Activated CD4-positive, alpha-beta T cell treated with anti-CD3 and anti-CD28 coated beads for 36 hours (primary cell): Measurements from ENCODE around the gene SPTBN5. TPM values are rescaled to one million over a fixed set of nuclear protein-coding genes. Genes with fewer than 3 reads are reported as not detected.

Experiments used
- ATAC-seq: fragments of 200-7000 bp; cut with Tn5 transposase; one replicate; pipeline ENCODE4 v1.10.0; 2021; ENCODE audit warnings: mild to moderate bottlenecking, moderate library complexity
- CTCF ChIA-PET: fragments of 350-600 bp; sonication (Branson Sonifier 250); formaldehyde crosslinking; loops from one replicate; lab custom pipeline; 2021; ENCODE audit warnings: antibody characterized with exemption; lab: Charles Lee
- POLR2A ChIA-PET: fragments of 350-600 bp; sonication (Branson Sonifier 250); formaldehyde crosslinking; loops from one replicate; lab custom pipeline; 2021; ENCODE audit warnings: antibody characterized with exemption, inconsistent platforms; lab: Charles Lee
- DNase-seq: peaks from one replicate; pipeline ENCODE4 v3.0.0-alpha.2; 2020
- H3K27ac Mint-ChIP-seq: one replicate; pipeline ENCODE4 v1.8.0; 2021; ENCODE audit warnings: mixed read lengths
- H3K27me3 Mint-ChIP-seq: one replicate; pipeline ENCODE4 v1.8.0; 2021; ENCODE audit warnings: mixed read lengths
- H3K36me3 Mint-ChIP-seq: one replicate; pipeline ENCODE4 v1.8.0; 2021; ENCODE audit warnings: low read depth, mixed read lengths
- H3K4me1 Mint-ChIP-seq: one replicate; pipeline ENCODE4 v1.8.0; 2021; ENCODE audit warnings: mixed read lengths
- H3K4me3 Mint-ChIP-seq: one replicate; pipeline ENCODE4 v1.8.0; 2021; ENCODE audit warnings: mild to moderate bottlenecking, moderate library complexity, mixed read lengths
- H3K9me3 Mint-ChIP-seq: one replicate; pipeline ENCODE4 v1.8.0; 2021; ENCODE audit warnings: low read depth, mixed read lengths
- intact Hi-C, 2 experiments: fragments of 100-400 bp; cut with DNase I in 1 of 2; cut with micrococcal nuclease in 1 of 2; formaldehyde crosslinking; loops; one replicate each; pipeline versions ENCODE4 v1.14.2 to v1.15.1; 2022 to 2024; cut with DNase I, micrococcal nuclease
- total RNA-seq, 2 experiments: library from RNA; stranded (reverse); gene quantifications; one replicate each; pipeline ENCODE4 v1.2.3, GENCODE V29; 2021

The SPTBN5 gene
- total RNA-seq, 2 experiments from 2014 or later: 0.46 to 0.51 TPM

- ChIA-PET POLR2A (interaction anchor here (0.5 to 4.6 kb wide), 2 partner anchors 36 to 72 kb away, joined by 6 to 68 read pairs; partner anchors contain the start of gene EHD4), CTCF (interaction anchor here (0.7 to 5.0 kb wide), 4 partner anchors 12 to 38 kb away, joined by 4 to 43 read pairs (median 10); partner anchors contain the start of gene EHD4)
- no peaks in the 10 kb centered on the region for H3K27me3 Mint-ChIP-seq
- ATAC-seq (peak; percentile 65), DNase-seq (peak; percentile 84)
- H3K36me3 Mint-ChIP-seq: peaks cover 20% of the 10 kb centered on the region
- H3K27ac Mint-ChIP-seq: peak overlapping the region; percentile 100
- intact Hi-C loops: loop anchor here in 1 of 2 experiments (5.0 kb wide), 1 partner anchor 243 kb away; no protein-coding TSS in a partner anchor
- H3K4me1 Mint-ChIP-seq: peaks cover 66% of the 10 kb centered on the region
- H3K9me3 Mint-ChIP-seq: no peaks in the 10 kb centered on the region
- peak overlapping the region; percentile 59 for H3K4me3 Mint-ChIP-seq
Measured at GRCh38 chr15:41934843-41935242, 41.0 kb upstream of the SPTBN5 start.

- ChIA-PET POLR2A (interaction anchor here (0.6 kb wide), 1 partner anchor 1574 kb away, joined by 4 read pairs; no protein-coding TSS in a partner anchor), CTCF (interaction anchor here (0.7 to 5.0 kb wide), 5 partner anchors 18 to 1109 kb away, joined by 3 to 43 read pairs (median 3); partner anchors contain the start of gene MAPKBP1)
- Mint-ChIP-seq H3K27ac (peak overlapping the region; percentile 100), H3K4me1 (peaks cover 74% of the 10 kb centered on the region), H3K9me3 (no peaks in the 10 kb centered on the region), H3K4me3 (no peak overlapping the region), H3K36me3 (peaks cover 22% of the 10 kb centered on the region), H3K27me3 (no peaks in the 10 kb centered on the region)
- ATAC-seq (no peak), DNase-seq (peak; percentile 33)
- intact Hi-C loops: no loop called here
Measured at GRCh38 chr15:41933771-41934170, 39.9 kb upstream of the SPTBN5 start.

- no peaks in the 10 kb centered on the region for H3K9me3 Mint-ChIP-seq
- no peak overlapping the region for H3K4me3 Mint-ChIP-seq
- H3K27me3 Mint-ChIP-seq: no peaks in the 10 kb centered on the region
- ChIA-PET POLR2A (interaction anchor here (0.6 kb wide), 1 partner anchor 1574 kb away, joined by 4 read pairs; no protein-coding TSS in a partner anchor), CTCF (interaction anchor here (0.7 to 2.8 kb wide), 5 partner anchors 17 to 1109 kb away, joined by 3 to 14 read pairs (median 3); partner anchors contain the start of gene MAPKBP1)
- intact Hi-C loops: no loop called here
- peaks cover 21% of the 10 kb centered on the region for H3K36me3 Mint-ChIP-seq
- peaks cover 69% of the 10 kb centered on the region for H3K4me1 Mint-ChIP-seq
- peak overlapping the region; percentile 100 for H3K27ac Mint-ChIP-seq
- ATAC-seq: no peak
- no peak for DNase-seq
Measured at GRCh38 chr15:41933326-41933725, 39.5 kb upstream of the SPTBN5 start.

GRCh38 chr15:41932511-41933289 is 38.8 kb upstream of the SPTBN5 start:
- H3K9me3 Mint-ChIP-seq: no peaks in the 10 kb centered on the region
- DNase-seq: no peak
- H3K27me3 Mint-ChIP-seq: no peaks in the 10 kb centered on the region
- H3K36me3 Mint-ChIP-seq: peaks cover 21% of the 10 kb centered on the region
- H3K4me3 Mint-ChIP-seq: no peak overlapping the region
- intact Hi-C loops: no loop called here
- peak overlapping the region; percentile 100 for H3K27ac Mint-ChIP-seq
- CTCF ChIA-PET: interaction anchor here (0.7 kb wide), 2 partner anchors 160 to 261 kb away, joined by 3 to 4 read pairs; no protein-coding TSS in a partner anchor
- peaks cover 64% of the 10 kb centered on the region for H3K4me1 Mint-ChIP-seq
- POLR2A ChIA-PET: no interaction called here
- ATAC-seq: no peak

- peaks cover 18% of the 10 kb centered on the region for H3K36me3 Mint-ChIP-seq
- no peak for ATAC-seq
- H3K9me3 Mint-ChIP-seq: no peaks in the 10 kb centered on the region
- H3K4me1 Mint-ChIP-seq: peaks cover 62% of the 10 kb centered on the region
- H3K27me3 Mint-ChIP-seq: no peaks in the 10 kb centered on the region
- H3K27ac Mint-ChIP-seq: no peak overlapping the region
- intact Hi-C loops: no loop called here
- no peak for DNase-seq
- POLR2A ChIA-PET: no interaction called here
- no peak overlapping the region for H3K4me3 Mint-ChIP-seq
- CTCF ChIA-PET: no interaction called here
Measured at GRCh38 chr15:41932101-41932500, 38.2 kb upstream of the SPTBN5 start.

GRCh38 chr15:41930867-41931222 is 37.0 kb upstream of the SPTBN5 start:
- Mint-ChIP-seq H3K27ac (no peak overlapping the region), H3K4me1 (peaks cover 62% of the 10 kb centered on the region), H3K4me3 (no peak overlapping the region), H3K9me3 (no peaks in the 10 kb centered on the region), H3K27me3 (no peaks in the 10 kb centered on the region), H3K36me3 (peaks cover 11% of the 10 kb centered on the region)
- ChIA-PET CTCF (interaction anchor here (1.1 to 1.4 kb wide), 2 partner anchors 26 to 59 kb away, joined by 3 read pairs; no protein-coding TSS in a partner anchor), POLR2A (interaction anchor here (0.7 to 0.8 kb wide), 2 partner anchors 10 to 1187 kb away, joined by 3 to 5 read pairs; no protein-coding TSS in a partner anchor)
- intact Hi-C loops: no loop called here
- ATAC-seq (no peak), DNase-seq (no peak)

- ATAC-seq (no peak), DNase-seq (no peak)
- intact Hi-C loops: no loop called here
- H3K27me3 Mint-ChIP-seq: no peaks in the 10 kb centered on the region
- ChIA-PET CTCF (interaction anchor here (1.1 to 1.4 kb wide), 3 partner anchors 26 to 59 kb away, joined by 3 read pairs; no protein-coding TSS in a partner anchor), POLR2A (interaction anchor here (0.7 kb wide), 1 partner anchor 1186 kb away, joined by 3 read pairs; no protein-coding TSS in a partner anchor)
- no peaks in the 10 kb centered on the region for H3K9me3 Mint-ChIP-seq
- no peak overlapping the region for H3K4me3 Mint-ChIP-seq
- H3K27ac Mint-ChIP-seq: no peak overlapping the region
- H3K36me3 Mint-ChIP-seq: peaks cover 7% of the 10 kb centered on the region
- H3K4me1 Mint-ChIP-seq: peaks cover 57% of the 10 kb centered on the region
Measured at GRCh38 chr15:41930221-41930866, 36.5 kb upstream of the SPTBN5 start.

GRCh38 chr15:41928637-41929620 is 35.1 kb upstream of the SPTBN5 start:
- H3K27me3 Mint-ChIP-seq: no peaks in the 10 kb centered on the region
- no peak for DNase-seq
- no peaks in the 10 kb centered on the region for H3K9me3 Mint-ChIP-seq
- peak; percentile 28 for ATAC-seq
- ChIA-PET CTCF (interaction anchor here (1.2 kb wide), 2 partner anchors 24 kb away, joined by 3 to 5 read pairs; no protein-coding TSS in a partner anchor), POLR2A (no interaction called here)
- H3K4me3 Mint-ChIP-seq: no peak overlapping the region
- peak overlapping the region; percentile 47 for H3K27ac Mint-ChIP-seq
- intact Hi-C loops: no loop called here
- H3K4me1 Mint-ChIP-seq: peaks cover 44% of the 10 kb centered on the region
- peaks cover 9% of the 10 kb centered on the region for H3K36me3 Mint-ChIP-seq

GRCh38 chr15:41928100-41928499 is 34.2 kb upstream of the SPTBN5 start:
- ATAC-seq (no peak), DNase-seq (no peak)
- Mint-ChIP-seq H3K9me3 (no peaks in the 10 kb centered on the region), H3K27me3 (no peaks in the 10 kb centered on the region), H3K36me3 (peaks cover 7% of the 10 kb centered on the region), H3K4me3 (no peak overlapping the region), H3K27ac (no peak overlapping the region), H3K4me1 (peaks cover 38% of the 10 kb centered on the region)
- ChIA-PET CTCF (interaction anchor here (1.2 kb wide), 1 partner anchor 23 kb away, joined by 5 read pairs; no protein-coding TSS in a partner anchor), POLR2A (interaction anchor here (0.6 kb wide), 1 partner anchor 62 kb away, joined by 5 read pairs; no protein-coding TSS in a partner anchor)
- intact Hi-C loops: no loop called here

GRCh38 chr15:41927536-41927935 is 33.7 kb upstream of the SPTBN5 start:
- Mint-ChIP-seq H3K4me3 (no peak overlapping the region), H3K27me3 (no peaks in the 10 kb centered on the region), H3K27ac (no peak overlapping the region), H3K36me3 (peaks cover 5% of the 10 kb centered on the region), H3K9me3 (no peaks in the 10 kb centered on the region), H3K4me1 (peaks cover 37% of the 10 kb centered on the region)
- ATAC-seq: no peak
- ChIA-PET CTCF (interaction anchor here (1.0 to 1.2 kb wide), 2 partner anchors 13 to 23 kb away, joined by 4 to 5 read pairs; no protein-coding TSS in a partner anchor), POLR2A (interaction anchor here (0.6 kb wide), 1 partner anchor 61 kb away, joined by 5 read pairs; no protein-coding TSS in a partner anchor)
- DNase-seq: no peak
- intact Hi-C loops: no loop called here
